OCI-LY7 (cell line): ENCODE measurements around the gene CA10. TPM values are rescaled to one million over a fixed set of nuclear protein-coding genes. Genes with fewer than 3 reads are reported as not detected.

Experiments
- BruUV-seq: library from RNA; stranded (reverse); fragments of 400-500 nt; replicated peaks from 2 replicates; lab custom pipeline; 2021; lab: Mats Ljungman, UMichigan
- CTCF ChIA-PET: fragments of 300-600 bp; sonication (Branson Sonifier 250); formaldehyde crosslinking; loops from one replicate; lab custom pipeline; 2022; ENCODE audit warnings: antibody characterized with exemption; ENCODE audit not compliant: unreplicated experiment; lab: Charles Lee
- POLR2A ChIA-PET: fragments of 300-600 bp; sonication (Branson Sonifier 250); formaldehyde crosslinking; loops from one replicate; lab custom pipeline; 2022; ENCODE audit warnings: antibody characterized with exemption; lab: Charles Lee
- DNase-seq: peaks from one replicate; pipeline ENCODE4 v3.0.0-alpha.2; 2015; ENCODE audit warnings: low spot score
- H2AFZ ChIP-seq: fragments of 200-600 bp; sonication (generic), shearing (Covaris generic); 2 replicates; pipeline ENCODE4 v1.6.1; 2014; ENCODE audit warnings: mild to moderate bottlenecking, antibody characterized with exemption, low read length, moderate library complexity
- H3K27ac ChIP-seq: fragments of 200-600 bp; sonication (generic); 2 replicates; pipeline ENCODE4 v1.5.1; 2014; ENCODE audit warnings: mixed run types, low read depth, mild to moderate bottlenecking, moderate library complexity, low read length, inconsistent platforms; ENCODE audit not compliant: poor library complexity, severe bottlenecking
- H3K36me3 ChIP-seq: fragments of 200-600 bp; sonication (generic); 2 replicates; pipeline ENCODE4 v1.6.1; 2014; ENCODE audit warnings: mild to moderate bottlenecking, antibody characterized with exemption, low read length, moderate library complexity, mixed read lengths; ENCODE audit not compliant: insufficient read depth
- H3K4me1 ChIP-seq: fragments of 200-600 bp; sonication (generic); 2 replicates; pipeline ENCODE4 v1.5.1; 2014; ENCODE audit warnings: mild to moderate bottlenecking, low read length; ENCODE audit not compliant: insufficient read depth, poor library complexity, severe bottlenecking
- H3K4me2 ChIP-seq: fragments of 200-600 bp; sonication (generic); 2 replicates; pipeline ENCODE4 v1.6.1; 2014; ENCODE audit warnings: mild to moderate bottlenecking, low read length
- H3K4me3 ChIP-seq: fragments of 200-600 bp; sonication (generic); 2 replicates; pipeline ENCODE4 v1.5.1; 2014; ENCODE audit warnings: mild to moderate bottlenecking, low read depth, low read length; ENCODE audit not compliant: poor library complexity, severe bottlenecking
- H3K79me2 ChIP-seq: fragments of 200-600 bp; sonication (generic); 2 replicates; pipeline ENCODE4 v1.6.1; 2016; ENCODE audit warnings: low read depth, mild to moderate bottlenecking, low read length, moderate library complexity, mixed read lengths; ENCODE audit not compliant: insufficient read depth
- H3K9me2 ChIP-seq: fragments of 200-600 bp; sonication (generic); 2 replicates; pipeline ENCODE4 v1.6.1; 2016; ENCODE audit warnings: mild to moderate bottlenecking, low read length, mixed read lengths; ENCODE audit not compliant: insufficient read depth
- H3K9me3 ChIP-seq: fragments of 200-600 bp; sonication (generic); 2 replicates; pipeline ENCODE4 v1.6.1; 2014; ENCODE audit warnings: mild to moderate bottlenecking, mixed run types, low read length, mixed read lengths
- H4K20me1 ChIP-seq: fragments of 200-600 bp; sonication (generic); 2 replicates; pipeline ENCODE4 v1.6.1; 2014; ENCODE audit warnings: mild to moderate bottlenecking, antibody characterized with exemption, low read length, moderate library complexity, mixed read lengths; ENCODE audit not compliant: insufficient read depth
- EZH2phosphoT487 ChIP-seq: fragments of 200-600 bp; sonication (generic); IDR thresholded peaks from 2 replicates; pipeline ENCODE4 v1.6.1; 2018; ENCODE audit warnings: low read depth, borderline replicate concordance, mild to moderate bottlenecking, mixed run types, antibody characterized with exemption, low read length, moderate library complexity, mixed read lengths
- intact Hi-C: fragments of 100-400 bp; cut with micrococcal nuclease; formaldehyde crosslinking; loops from one replicate; pipeline ENCODE4 v1.10.0; 2022; ENCODE audit not compliant: unreplicated experiment
- total RNA-seq, 2 experiments: library from RNA; depleted of rRNA in 1 of 2; stranded (reverse); fragments of >200 nt in 1 of 2; shearing (Covaris generic) in 1 of 2; gene quantifications; 2 replicates each; pipeline ENCODE4 v1.2.3, GENCODE V29; 2014 to 2022
- TF ChIP-seq, protein P1 (sequence below): fragments of 200-600 bp; sonication (generic); conservative IDR thresholded peaks from 2 replicates; pipeline ENCODE4 v1.5.1; 2014; ENCODE audit warnings: mild to moderate bottlenecking, antibody characterized with exemption, low read length, moderate library complexity, mixed read lengths

The CA10 gene
- total RNA-seq, 2 experiments from 2014 or later, result not detected

DNA sequence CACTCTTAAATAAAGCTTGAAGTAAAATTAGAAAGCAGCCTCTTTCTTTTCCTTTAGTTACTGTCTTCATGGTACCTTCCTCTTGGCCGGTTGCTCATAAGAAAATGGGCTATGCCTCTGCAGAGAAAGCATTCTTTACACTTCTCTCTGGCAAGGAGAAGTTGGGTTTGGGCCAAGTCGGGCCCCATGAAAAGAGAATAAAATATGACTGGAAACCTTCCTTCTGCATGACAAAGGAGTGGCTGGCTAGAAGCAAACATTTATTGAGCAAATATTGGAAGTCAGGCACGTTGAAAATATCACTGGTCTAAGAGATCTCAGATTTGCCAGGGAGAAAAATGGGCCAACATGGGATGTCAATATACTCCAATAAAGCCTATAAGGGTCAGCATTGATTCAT, 126.1 kb downstream of the CA10 start:
- Histone ChIP-seq H3K27ac (no peak overlapping the region), H3K9me2 (no peaks in the 10 kb centered on the region), H4K20me1 (no peaks in the 10 kb centered on the region), H3K4me3 (no peak overlapping the region), H3K36me3 (no peaks in the 10 kb centered on the region), H3K9me3 (no peaks in the 10 kb centered on the region), H2AFZ (no peak overlapping the region), H3K4me2 (no peak overlapping the region), H3K79me2 (no peaks in the 10 kb centered on the region), H3K4me1 (no peaks in the 10 kb centered on the region)
- DNase-seq, result no peak
- intact Hi-C loops, result no loop called here
- ChIA-PET CTCF (no interaction called here), POLR2A (no interaction called here)
- TF ChIP-seq, protein P1, sequence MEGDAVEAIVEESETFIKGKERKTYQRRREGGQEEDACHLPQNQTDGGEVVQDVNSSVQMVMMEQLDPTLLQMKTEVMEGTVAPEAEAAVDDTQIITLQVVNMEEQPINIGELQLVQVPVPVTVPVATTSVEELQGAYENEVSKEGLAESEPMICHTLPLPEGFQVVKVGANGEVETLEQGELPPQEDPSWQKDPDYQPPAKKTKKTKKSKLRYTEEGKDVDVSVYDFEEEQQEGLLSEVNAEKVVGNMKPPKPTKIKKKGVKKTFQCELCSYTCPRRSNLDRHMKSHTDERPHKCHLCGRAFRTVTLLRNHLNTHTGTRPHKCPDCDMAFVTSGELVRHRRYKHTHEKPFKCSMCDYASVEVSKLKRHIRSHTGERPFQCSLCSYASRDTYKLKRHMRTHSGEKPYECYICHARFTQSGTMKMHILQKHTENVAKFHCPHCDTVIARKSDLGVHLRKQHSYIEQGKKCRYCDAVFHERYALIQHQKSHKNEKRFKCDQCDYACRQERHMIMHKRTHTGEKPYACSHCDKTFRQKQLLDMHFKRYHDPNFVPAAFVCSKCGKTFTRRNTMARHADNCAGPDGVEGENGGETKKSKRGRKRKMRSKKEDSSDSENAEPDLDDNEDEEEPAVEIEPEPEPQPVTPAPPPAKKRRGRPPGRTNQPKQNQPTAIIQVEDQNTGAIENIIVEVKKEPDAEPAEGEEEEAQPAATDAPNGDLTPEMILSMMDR, result no peak
- no peak for TF ChIP-seq EZH2phosphoT487
- BruUV-seq, result no TSS peak

DNA sequence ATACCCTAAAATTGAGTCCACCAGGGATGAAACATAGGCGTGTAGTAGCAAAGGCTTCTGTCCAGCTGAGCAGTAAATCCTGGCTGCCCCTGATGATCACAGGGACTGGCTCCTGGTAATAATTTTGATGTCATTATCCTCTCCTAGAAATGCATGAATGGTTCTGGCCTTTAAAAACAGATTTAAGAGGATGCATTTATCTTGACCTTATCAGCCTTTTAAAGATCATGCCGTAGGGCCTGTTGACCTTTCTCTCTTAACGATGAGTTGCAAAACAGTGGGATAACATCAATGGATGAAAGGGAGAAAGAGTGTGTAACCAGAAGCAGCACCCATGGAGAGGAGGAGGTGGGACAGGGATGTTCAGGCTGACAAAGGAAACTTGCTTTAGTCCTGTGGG, 128.5 kb downstream of the CA10 start:
- DNase-seq, result no peak
- no peaks in the 10 kb centered on the region for H3K79me2 ChIP-seq
- TF ChIP-seq, protein P1, result no peak
- TF ChIP-seq EZH2phosphoT487, result no peak
- H3K4me1 ChIP-seq, result no peaks in the 10 kb centered on the region
- ChIA-PET CTCF (no interaction called here), POLR2A (no interaction called here)
- no peak overlapping the region for H3K27ac ChIP-seq
- BruUV-seq, result no TSS peak
- H3K9me3 ChIP-seq, result no peaks in the 10 kb centered on the region
- H3K4me2 ChIP-seq, result no peak overlapping the region
- H3K36me3 ChIP-seq, result no peaks in the 10 kb centered on the region
- intact Hi-C loops, result no loop called here
- H4K20me1 ChIP-seq, result no peaks in the 10 kb centered on the region
- H2AFZ ChIP-seq, result no peak overlapping the region
- H3K4me3 ChIP-seq, result no peak overlapping the region
- H3K9me2 ChIP-seq, result no peaks in the 10 kb centered on the region

DNA sequence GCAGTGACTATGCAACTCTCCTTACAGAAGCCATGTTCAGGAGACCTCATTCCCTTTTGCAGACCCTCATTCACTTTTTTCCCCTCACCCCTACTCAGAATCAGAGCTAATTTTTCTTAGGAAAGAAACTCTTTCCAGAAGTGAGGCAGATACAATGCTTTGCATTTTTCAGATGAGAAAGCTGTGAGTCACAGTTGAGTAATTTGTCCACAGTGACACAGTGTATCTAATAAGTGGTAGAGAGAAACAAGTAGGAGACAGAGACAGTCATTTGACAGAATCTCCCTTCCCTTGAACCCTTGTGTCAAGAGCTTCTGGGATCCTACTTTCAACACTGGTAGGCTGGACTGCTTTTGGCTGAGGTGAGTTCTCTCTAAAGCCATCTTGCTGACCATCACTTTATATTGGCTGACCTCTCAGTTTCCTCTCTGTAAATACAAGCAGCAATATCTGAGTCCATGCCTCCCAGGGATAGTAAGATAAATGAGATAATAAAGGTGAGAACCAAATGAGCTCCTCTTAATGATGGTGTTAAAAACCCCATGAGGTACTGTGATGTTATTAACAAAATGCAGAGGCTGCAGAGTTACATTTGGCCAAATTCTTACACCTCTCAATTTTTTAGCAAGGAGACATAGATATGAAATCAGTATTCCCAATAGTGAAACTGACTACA, 130.8 kb downstream of the CA10 start:
- BruUV-seq, result no TSS peak
- TF ChIP-seq EZH2phosphoT487, result no peak
- TF ChIP-seq, protein P1, result no peak
- no peak overlapping the region for H3K4me2 ChIP-seq
- no peaks in the 10 kb centered on the region for H3K79me2 ChIP-seq
- no peaks in the 10 kb centered on the region for H4K20me1 ChIP-seq
- H3K4me1 ChIP-seq, result no peaks in the 10 kb centered on the region
- no peaks in the 10 kb centered on the region for H3K9me2 ChIP-seq
- ChIA-PET POLR2A (no interaction called here), CTCF (no interaction called here)
- no peak overlapping the region for H2AFZ ChIP-seq
- H3K36me3 ChIP-seq, result no peaks in the 10 kb centered on the region
- H3K27ac ChIP-seq, result no peak overlapping the region
- no peak overlapping the region for H3K4me3 ChIP-seq
- no peaks in the 10 kb centered on the region for H3K9me3 ChIP-seq
- intact Hi-C loops, result no loop called here
- no peak for DNase-seq
